DND-41 (cell line): ENCODE measurements around the gene CREB3L4.
A peak's percentile ranks its signal among the peaks of the same experiment; 100 is the strongest.

ENCODE experiments used
- ATAC-seq: fragments of 200-7000 bp; cut with Tn5 transposase; 3 replicates; pipeline ENCODE4 v1.9.1; 2021; ENCODE audit warnings: low read depth; ENCODE audit not compliant: insufficient read depth
- DNase-seq: peaks from one replicate; pipeline ENCODE4 v3.0.0-alpha.2; 2020
- H2AFZ ChIP-seq: 2 replicates; pipeline ENCODE4 v1.6.0; 2012; ENCODE audit warnings: low read depth, low read length
- H3K27ac ChIP-seq: 2 replicates; pipeline ENCODE4 v1.5.1; 2012; ENCODE audit warnings: low read length, inconsistent platforms
- H3K27me3 ChIP-seq: fragments of 200-600 bp; sonication (generic); 2 replicates; pipeline ENCODE4 v1.6.0; 2012; ENCODE audit warnings: low read length, mild to moderate bottlenecking, inconsistent platforms; ENCODE audit not compliant: insufficient read depth, poor library complexity
- H3K36me3 ChIP-seq: 2 replicates; pipeline ENCODE4 v1.5.1; 2012; ENCODE audit warnings: low read length, inconsistent platforms; ENCODE audit not compliant: insufficient read depth
- H3K4me1 ChIP-seq: 2 replicates; pipeline ENCODE4 v1.5.1; 2012; ENCODE audit warnings: mild to moderate bottlenecking, low read length; ENCODE audit not compliant: insufficient read depth
- H3K4me2 ChIP-seq: 2 replicates; pipeline ENCODE4 v1.6.0; 2012; ENCODE audit warnings: mild to moderate bottlenecking, moderate library complexity, low read length, inconsistent platforms; ENCODE audit not compliant: insufficient read depth
- H3K4me3 ChIP-seq, 2 experiments: fragments of 200-600 bp in 1 of 2; shearing (Covaris generic) in 1 of 2; 2 replicates each; pipeline ENCODE4 v1.5.1; 2012 to 2016; ENCODE audit warnings: inconsistent platforms in 2 of 2, low read length in 2 of 2, mild to moderate bottlenecking in 2 of 2, low read depth in 1 of 2, moderate library complexity in 1 of 2
- H3K79me2 ChIP-seq: 2 replicates; pipeline ENCODE4 v1.6.0; 2012; ENCODE audit warnings: low read length, inconsistent platforms; ENCODE audit not compliant: insufficient read depth
- H3K9ac ChIP-seq: 2 replicates; pipeline ENCODE4 v1.6.0; 2012; ENCODE audit warnings: low read depth, mild to moderate bottlenecking, inconsistent platforms, low read length, moderate library complexity
- H3K9me3 ChIP-seq: 2 replicates; pipeline ENCODE4 v1.5.1; 2012; ENCODE audit warnings: low read length, moderate library complexity, mild to moderate bottlenecking, inconsistent platforms; ENCODE audit not compliant: insufficient read depth, severe bottlenecking
- H4K20me1 ChIP-seq: 2 replicates; pipeline ENCODE4 v1.6.0; 2012; ENCODE audit warnings: low read length; ENCODE audit not compliant: insufficient read depth
- EZH2 ChIP-seq: IDR thresholded peaks from 3 replicates; pipeline ENCODE4 v1.6.1; 2012; ENCODE audit warnings: borderline replicate concordance, low read depth, mild to moderate bottlenecking, moderate library complexity, low read length, inconsistent platforms; ENCODE audit not compliant: severe bottlenecking
- TF ChIP-seq, protein P1 (sequence below): IDR thresholded peaks from 2 replicates; pipeline ENCODE4 v1.5.1; 2012; ENCODE audit warnings: borderline replicate concordance, low read length, moderate library complexity, mild to moderate bottlenecking; ENCODE audit not compliant: poor library complexity, severe bottlenecking; ENCODE audit errors: extremely low read depth

CREB3L4 gene

DNA sequence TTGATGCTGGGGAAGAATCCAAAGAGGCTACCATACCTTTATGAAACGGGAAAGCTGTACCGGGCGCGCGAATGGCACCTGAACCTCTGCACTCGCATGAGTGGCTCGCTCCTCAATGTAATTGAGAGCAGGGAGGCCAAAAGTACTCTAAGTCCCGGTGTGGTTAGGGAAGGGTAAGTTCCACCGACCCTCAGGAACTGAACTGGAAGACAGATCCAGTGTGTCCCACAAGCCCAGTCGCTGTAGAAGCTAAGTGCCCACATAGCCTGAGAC lies 46.0 kb upstream of the CREB3L4 start:
- no peak for DNase-seq
- H3K36me3 ChIP-seq: peaks cover 27% of the 10 kb centered on the region
- TF ChIP-seq, protein P1, sequence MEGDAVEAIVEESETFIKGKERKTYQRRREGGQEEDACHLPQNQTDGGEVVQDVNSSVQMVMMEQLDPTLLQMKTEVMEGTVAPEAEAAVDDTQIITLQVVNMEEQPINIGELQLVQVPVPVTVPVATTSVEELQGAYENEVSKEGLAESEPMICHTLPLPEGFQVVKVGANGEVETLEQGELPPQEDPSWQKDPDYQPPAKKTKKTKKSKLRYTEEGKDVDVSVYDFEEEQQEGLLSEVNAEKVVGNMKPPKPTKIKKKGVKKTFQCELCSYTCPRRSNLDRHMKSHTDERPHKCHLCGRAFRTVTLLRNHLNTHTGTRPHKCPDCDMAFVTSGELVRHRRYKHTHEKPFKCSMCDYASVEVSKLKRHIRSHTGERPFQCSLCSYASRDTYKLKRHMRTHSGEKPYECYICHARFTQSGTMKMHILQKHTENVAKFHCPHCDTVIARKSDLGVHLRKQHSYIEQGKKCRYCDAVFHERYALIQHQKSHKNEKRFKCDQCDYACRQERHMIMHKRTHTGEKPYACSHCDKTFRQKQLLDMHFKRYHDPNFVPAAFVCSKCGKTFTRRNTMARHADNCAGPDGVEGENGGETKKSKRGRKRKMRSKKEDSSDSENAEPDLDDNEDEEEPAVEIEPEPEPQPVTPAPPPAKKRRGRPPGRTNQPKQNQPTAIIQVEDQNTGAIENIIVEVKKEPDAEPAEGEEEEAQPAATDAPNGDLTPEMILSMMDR: no peak
- no peak for TF ChIP-seq EZH2
- no peaks in the 10 kb centered on the region for H3K9me3 ChIP-seq
- no peaks in the 10 kb centered on the region for H3K27me3 ChIP-seq
- peak overlapping the region; percentile 87 for H3K27ac ChIP-seq
- ATAC-seq: no peak
- peaks cover 73% of the 10 kb centered on the region for H3K79me2 ChIP-seq
- peak overlapping the region; percentile 63; the same call in 1 of the 2 replicates for H2AFZ ChIP-seq
- H4K20me1 ChIP-seq: peaks cover 44% of the 10 kb centered on the region
- peaks cover 42% of the 10 kb centered on the region for H3K4me1 ChIP-seq
- H3K9ac ChIP-seq: peak overlapping the region; percentile 77
- H3K4me2 ChIP-seq: peak overlapping the region; percentile 82
- H3K4me3 ChIP-seq: peak overlapping the region; percentile 94 to 95

DNA sequence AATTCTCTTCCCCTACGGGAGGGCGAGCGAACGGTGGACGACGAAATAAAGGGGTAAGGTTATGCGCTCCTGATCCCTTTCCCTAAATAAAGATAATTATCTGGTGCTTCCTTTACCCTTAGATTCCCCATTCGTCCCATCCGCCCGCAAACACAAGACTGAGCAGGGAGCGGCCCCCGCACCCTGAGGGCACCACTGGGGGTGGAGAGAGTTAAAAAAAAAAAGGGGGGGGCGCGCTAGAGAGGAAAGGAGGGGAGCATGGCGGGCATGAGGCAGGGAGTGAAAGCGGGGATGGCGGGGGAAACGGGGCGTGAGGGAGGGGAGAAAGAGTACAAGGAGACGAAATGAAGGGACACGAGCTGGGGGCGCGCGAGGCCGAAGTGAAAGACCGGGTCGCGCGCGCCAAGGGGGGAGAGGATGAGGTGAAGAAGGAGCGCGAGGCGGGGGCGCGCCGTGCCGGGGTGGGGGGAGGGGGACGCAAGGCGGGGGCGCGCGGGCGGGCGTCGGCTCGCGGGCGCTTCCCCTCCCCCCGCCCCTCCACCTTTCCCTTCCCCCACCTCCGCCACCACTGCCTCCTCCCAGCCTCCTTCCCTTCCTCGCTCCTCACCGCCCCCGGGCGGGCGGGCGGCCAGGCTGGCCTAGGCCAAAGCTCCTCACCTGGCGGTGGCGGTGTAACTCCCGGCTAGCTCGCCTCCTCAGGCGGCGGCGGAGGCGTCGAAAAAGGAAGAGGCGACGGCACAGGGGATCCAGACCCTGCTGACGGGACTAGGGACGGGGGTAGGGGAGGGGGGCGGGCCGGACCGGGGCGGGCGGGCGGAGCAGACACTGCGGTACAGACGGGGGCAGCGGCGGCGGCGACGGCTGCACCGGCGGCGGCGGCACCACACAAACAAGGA lies 45.4 kb upstream of the CREB3L4 start:
- no peak for TF ChIP-seq EZH2
- TF ChIP-seq, protein P1: peak; percentile 56
- H2AFZ ChIP-seq: peak overlapping the region; percentile 89
- peaks cover 67% of the 10 kb centered on the region for H3K79me2 ChIP-seq

DNA sequence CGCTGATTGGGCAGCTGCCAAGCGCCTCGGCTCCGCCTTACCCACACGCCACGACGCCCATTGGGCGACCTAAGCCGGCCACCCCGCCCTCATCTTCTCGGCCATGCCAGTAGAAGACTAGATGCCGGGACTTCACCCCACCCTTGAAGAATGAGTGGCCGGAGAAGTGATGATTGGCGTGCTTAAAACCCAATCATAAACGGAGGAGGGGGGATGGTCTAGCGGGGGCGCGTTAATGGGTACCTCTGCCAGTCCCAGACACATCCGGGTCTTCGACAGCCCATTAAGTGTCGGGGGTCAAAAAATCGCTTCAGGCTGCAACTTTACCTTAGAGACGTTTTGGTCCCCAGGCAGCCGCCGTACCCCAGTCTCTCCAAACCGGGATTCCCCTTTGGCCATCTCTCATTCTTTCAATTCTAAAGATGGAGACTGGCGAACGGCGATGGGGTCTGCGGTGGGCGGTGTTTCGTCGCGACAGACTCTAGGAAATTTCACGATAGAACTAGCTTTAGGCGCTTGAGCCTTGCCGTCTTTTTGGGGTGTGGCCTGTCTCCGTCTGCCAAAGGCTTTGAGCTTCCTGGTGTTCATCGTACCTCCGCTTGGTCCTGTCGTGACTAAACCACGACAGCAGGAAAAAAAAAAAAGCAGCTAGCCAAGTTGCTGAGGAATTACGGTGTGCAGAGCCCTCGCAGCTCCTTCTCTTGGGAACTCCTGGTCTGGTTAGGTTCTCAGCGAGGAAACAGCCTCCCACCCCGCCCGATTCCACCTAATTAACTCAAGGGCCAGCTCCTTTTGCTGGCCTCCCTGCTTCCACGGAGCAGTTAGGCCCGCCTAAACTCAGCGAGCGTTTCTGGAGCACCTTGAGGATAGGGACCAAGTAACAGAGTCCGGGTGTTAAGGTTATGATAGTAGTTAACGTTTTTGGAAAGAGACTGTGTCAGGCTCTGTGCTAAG lies 44.5 kb upstream of the CREB3L4 start, which contains the start of gene GATAD2B:
GATAD2B (minus strand) TSS at position 1 of the 954 bp plus-strand sequence. CDS start 94,625 bp downstream, outside the sequence.
- Histone ChIP-seq H4K20me1 (peaks cover 36% of the 10 kb centered on the region), H2AFZ (peak within 1 kb of the TSS; percentile 96), H3K27me3 (no peaks in the 10 kb centered on the region), H3K27ac (peak within 1 kb of the TSS; percentile 91), H3K4me3 (peak within 1 kb of the TSS; percentile 94 to 95), H3K9me3 (no peaks in the 10 kb centered on the region), H3K9ac (peak within 1 kb of the TSS; percentile 80), H3K4me2 (peak within 1 kb of the TSS; percentile 82), H3K79me2 (peaks cover 58% of the 10 kb centered on the region), H3K36me3 (peaks cover 21% of the 10 kb centered on the region), H3K4me1 (peaks cover 42% of the 10 kb centered on the region)
- ATAC-seq (peak; percentile 92), DNase-seq (peak; percentile 100)
- TF ChIP-seq, protein P1: no peak
- no peak for TF ChIP-seq EZH2

More for the DNA sequence above, 45.4 kb upstream of the CREB3L4 start:
- Histone ChIP-seq H3K27ac (peak overlapping the region; percentile 87), H3K4me2 (peak overlapping the region; percentile 82), H3K36me3 (peaks cover 27% of the 10 kb centered on the region), H3K4me3 (peak overlapping the region; percentile 94 to 95), H4K20me1 (peaks cover 44% of the 10 kb centered on the region), H3K4me1 (peaks cover 42% of the 10 kb centered on the region), H3K27me3 (no peaks in the 10 kb centered on the region), H3K9me3 (no peaks in the 10 kb centered on the region), H3K9ac (peak overlapping the region; percentile 77)
- peak; percentile 33 for ATAC-seq
- peak; percentile 79 for DNase-seq
